HCT116 (cell line): ENCODE results near the gene RNF217.

ENCODE experiments used
- EZH2 ChIP-seq: fragments of 200-600 bp; sonication (generic); IDR thresholded peaks from 2 replicates; pipeline ENCODE4 v1.6.1; 2017; ENCODE audit warnings: antibody characterized with exemption, mixed run types
- FOSL1 ChIP-seq: IDR thresholded peaks from 2 replicates; pipeline ENCODE4 v1.6.1; 2012; ENCODE audit warnings: low read depth
- POLR2A ChIP-seq: IDR thresholded peaks from 2 replicates; pipeline ENCODE4 v1.7.0; 2011; ENCODE audit warnings: borderline replicate concordance; ENCODE audit not compliant: insufficient read depth, insufficient read length; ENCODE audit errors: extremely low read depth
- RAD21 ChIP-seq: IDR thresholded peaks from 2 replicates; pipeline ENCODE4 v1.6.1; 2012; ENCODE audit warnings: low read depth, mild to moderate bottlenecking
- SIN3A ChIP-seq: IDR thresholded peaks from 2 replicates; pipeline ENCODE4 v1.6.1; 2012; ENCODE audit warnings: low read depth
- TF ChIP-seq, protein P1 (sequence below): IDR thresholded peaks from 2 replicates; pipeline ENCODE4 v1.6.1; 2011; ENCODE audit warnings: mild to moderate bottlenecking, low read length, moderate library complexity; ENCODE audit not compliant: insufficient replicate concordance; ENCODE audit errors: extremely low read depth
- TF ChIP-seq, protein P2 (sequence below), 3 experiments: fragments of 200-600 bp in 1 of 3; sonication (generic) in 1 of 3; IDR thresholded peaks in 2 of 3; conservative IDR thresholded peaks in 1 of 3; 2 replicates each; pipeline ENCODE4 v1.5.1; 2012 to 2017; ENCODE audit warnings: low read depth in 2 of 3, low read length in 2 of 3, antibody characterized with exemption in 1 of 3, borderline replicate concordance in 1 of 3, control low read depth in 1 of 3, mild to moderate bottlenecking in 1 of 3, mixed read lengths in 1 of 3, mixed run types in 1 of 3, moderate library complexity in 1 of 3; ENCODE audit not compliant: insufficient read depth in 1 of 3

DNA sequence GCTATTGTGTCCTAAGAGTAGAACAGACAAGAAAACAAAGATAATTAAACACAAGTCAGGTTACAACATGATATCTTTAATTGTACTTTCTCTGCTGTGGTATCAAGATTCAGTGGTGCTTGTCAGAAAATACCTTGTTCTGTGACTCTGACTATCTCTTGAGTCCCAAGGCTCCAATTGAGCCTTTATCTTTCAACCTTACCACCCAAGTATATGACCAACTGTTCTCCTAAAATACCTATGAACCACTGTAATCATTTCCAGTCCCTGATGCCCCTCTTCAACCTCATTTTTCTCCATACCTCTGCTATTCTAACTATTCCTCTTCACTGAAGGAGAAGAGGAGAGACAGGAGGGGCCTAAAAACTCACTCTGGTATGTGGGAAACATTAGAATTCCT is 124.5 kb downstream of the RNF217 start:
- TF ChIP-seq, protein P1, sequence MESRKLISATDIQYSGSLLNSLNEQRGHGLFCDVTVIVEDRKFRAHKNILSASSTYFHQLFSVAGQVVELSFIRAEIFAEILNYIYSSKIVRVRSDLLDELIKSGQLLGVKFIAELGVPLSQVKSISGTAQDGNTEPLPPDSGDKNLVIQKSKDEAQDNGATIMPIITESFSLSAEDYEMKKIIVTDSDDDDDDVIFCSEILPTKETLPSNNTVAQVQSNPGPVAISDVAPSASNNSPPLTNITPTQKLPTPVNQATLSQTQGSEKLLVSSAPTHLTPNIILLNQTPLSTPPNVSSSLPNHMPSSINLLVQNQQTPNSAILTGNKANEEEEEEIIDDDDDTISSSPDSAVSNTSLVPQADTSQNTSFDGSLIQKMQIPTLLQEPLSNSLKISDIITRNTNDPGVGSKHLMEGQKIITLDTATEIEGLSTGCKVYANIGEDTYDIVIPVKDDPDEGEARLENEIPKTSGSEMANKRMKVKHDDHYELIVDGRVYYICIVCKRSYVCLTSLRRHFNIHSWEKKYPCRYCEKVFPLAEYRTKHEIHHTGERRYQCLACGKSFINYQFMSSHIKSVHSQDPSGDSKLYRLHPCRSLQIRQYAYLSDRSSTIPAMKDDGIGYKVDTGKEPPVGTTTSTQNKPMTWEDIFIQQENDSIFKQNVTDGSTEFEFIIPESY, result no peak
- TF ChIP-seq POLR2A, result no peak
- no peak for TF ChIP-seq SIN3A
- no peak for TF ChIP-seq RAD21
- TF ChIP-seq EZH2, result no peak
- no peak for TF ChIP-seq FOSL1
- TF ChIP-seq, protein P2, sequence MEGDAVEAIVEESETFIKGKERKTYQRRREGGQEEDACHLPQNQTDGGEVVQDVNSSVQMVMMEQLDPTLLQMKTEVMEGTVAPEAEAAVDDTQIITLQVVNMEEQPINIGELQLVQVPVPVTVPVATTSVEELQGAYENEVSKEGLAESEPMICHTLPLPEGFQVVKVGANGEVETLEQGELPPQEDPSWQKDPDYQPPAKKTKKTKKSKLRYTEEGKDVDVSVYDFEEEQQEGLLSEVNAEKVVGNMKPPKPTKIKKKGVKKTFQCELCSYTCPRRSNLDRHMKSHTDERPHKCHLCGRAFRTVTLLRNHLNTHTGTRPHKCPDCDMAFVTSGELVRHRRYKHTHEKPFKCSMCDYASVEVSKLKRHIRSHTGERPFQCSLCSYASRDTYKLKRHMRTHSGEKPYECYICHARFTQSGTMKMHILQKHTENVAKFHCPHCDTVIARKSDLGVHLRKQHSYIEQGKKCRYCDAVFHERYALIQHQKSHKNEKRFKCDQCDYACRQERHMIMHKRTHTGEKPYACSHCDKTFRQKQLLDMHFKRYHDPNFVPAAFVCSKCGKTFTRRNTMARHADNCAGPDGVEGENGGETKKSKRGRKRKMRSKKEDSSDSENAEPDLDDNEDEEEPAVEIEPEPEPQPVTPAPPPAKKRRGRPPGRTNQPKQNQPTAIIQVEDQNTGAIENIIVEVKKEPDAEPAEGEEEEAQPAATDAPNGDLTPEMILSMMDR (IDR thresholded peaks at IDR 0.05 in 2 of 3, conservative IDR thresholded peaks at IDR 0.05 in 1 of 3; ENCODE audit: borderline replicate concordance in 1 of 3, insufficient read depth in 1 of 3, low read depth in 2 of 3, low read length in 2 of 3), result no peak
